ENCODE measurements around the gene ABLIM2. TPM values are rescaled to one million over a fixed set of nuclear protein-coding genes. Genes with fewer than 3 reads are reported as not detected.

The ABLIM2 gene
- total RNA-seq, 1 experiment from 2014 or later = 2.7 TPM

DNA sequence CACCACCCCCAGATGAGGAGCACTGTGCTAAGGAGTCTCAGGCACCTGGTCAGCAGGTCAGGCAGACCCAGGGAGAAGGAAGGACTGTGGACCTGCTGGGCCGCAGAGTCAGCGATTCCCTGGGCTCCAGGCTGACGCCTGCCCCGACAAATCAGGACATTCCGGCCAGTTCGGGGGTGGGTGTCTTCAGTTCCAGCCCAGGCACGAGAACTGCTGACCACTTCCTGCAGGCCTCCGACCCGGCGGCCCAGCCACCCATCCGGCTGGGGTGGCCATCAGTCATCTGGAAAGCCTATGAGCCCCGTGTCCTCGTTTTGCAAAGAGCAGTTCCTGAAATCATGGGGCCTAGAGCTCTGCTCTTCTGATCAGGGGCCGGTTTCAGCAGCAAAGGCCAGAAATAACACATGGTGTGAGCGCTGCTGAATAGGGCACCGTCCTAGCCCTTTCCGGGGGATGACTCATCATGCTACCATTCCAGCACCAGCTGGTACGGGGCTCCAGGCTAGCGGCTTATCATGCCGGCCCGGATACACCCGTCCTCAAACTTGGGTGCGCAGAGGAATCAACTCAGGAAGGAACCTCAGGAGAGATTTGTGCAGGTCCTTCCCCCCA, 32.6 kb upstream of the ABLIM2 start:
- H3K27me3 ChIP-seq (replicated peaks; ENCODE audit: insufficient read depth, low read depth, low read length, poor library complexity) = no peaks in the 10 kb centered on the region
- no peaks in the 10 kb centered on the region for H3K4me1 ChIP-seq (ENCODE audit: insufficient read depth, low read length, poor library complexity, severe bottlenecking)
- no peak overlapping the region for H3K27ac ChIP-seq (ENCODE audit: low read depth, low read length, poor library complexity, severe bottlenecking)
- no peaks in the 10 kb centered on the region for H3K36me3 ChIP-seq (ENCODE audit: insufficient read depth, low read length, poor library complexity, severe bottlenecking)
- no peak for DNase-seq (ENCODE audit: low spot score)
- BruUV-seq (replicated peaks) = no TSS peak
- no peak overlapping the region for H3K4me3 ChIP-seq (ENCODE audit: low read depth, low read length, poor library complexity, severe bottlenecking)
- intact Hi-C loops (cut with micrococcal nuclease; ENCODE audit: unreplicated experiment) = no loop called here
- no peak for TF ChIP-seq EZH2 (IDR thresholded peaks at IDR 0.05; ENCODE audit: borderline replicate concordance, low read depth, low read length, poor library complexity, severe bottlenecking)
- TF ChIP-seq, protein P1, sequence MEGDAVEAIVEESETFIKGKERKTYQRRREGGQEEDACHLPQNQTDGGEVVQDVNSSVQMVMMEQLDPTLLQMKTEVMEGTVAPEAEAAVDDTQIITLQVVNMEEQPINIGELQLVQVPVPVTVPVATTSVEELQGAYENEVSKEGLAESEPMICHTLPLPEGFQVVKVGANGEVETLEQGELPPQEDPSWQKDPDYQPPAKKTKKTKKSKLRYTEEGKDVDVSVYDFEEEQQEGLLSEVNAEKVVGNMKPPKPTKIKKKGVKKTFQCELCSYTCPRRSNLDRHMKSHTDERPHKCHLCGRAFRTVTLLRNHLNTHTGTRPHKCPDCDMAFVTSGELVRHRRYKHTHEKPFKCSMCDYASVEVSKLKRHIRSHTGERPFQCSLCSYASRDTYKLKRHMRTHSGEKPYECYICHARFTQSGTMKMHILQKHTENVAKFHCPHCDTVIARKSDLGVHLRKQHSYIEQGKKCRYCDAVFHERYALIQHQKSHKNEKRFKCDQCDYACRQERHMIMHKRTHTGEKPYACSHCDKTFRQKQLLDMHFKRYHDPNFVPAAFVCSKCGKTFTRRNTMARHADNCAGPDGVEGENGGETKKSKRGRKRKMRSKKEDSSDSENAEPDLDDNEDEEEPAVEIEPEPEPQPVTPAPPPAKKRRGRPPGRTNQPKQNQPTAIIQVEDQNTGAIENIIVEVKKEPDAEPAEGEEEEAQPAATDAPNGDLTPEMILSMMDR (conservative IDR thresholded peaks at IDR 0.05; ENCODE audit: low read depth, low read length) = no peak
- ChIA-PET CTCF (no interaction called here), POLR2A (ENCODE audit: low non-redundant PET) (no interaction called here)
- H3K9me3 ChIP-seq (ENCODE audit: low read depth, low read length, poor library complexity, severe bottlenecking) = no peaks in the 10 kb centered on the region

DNA sequence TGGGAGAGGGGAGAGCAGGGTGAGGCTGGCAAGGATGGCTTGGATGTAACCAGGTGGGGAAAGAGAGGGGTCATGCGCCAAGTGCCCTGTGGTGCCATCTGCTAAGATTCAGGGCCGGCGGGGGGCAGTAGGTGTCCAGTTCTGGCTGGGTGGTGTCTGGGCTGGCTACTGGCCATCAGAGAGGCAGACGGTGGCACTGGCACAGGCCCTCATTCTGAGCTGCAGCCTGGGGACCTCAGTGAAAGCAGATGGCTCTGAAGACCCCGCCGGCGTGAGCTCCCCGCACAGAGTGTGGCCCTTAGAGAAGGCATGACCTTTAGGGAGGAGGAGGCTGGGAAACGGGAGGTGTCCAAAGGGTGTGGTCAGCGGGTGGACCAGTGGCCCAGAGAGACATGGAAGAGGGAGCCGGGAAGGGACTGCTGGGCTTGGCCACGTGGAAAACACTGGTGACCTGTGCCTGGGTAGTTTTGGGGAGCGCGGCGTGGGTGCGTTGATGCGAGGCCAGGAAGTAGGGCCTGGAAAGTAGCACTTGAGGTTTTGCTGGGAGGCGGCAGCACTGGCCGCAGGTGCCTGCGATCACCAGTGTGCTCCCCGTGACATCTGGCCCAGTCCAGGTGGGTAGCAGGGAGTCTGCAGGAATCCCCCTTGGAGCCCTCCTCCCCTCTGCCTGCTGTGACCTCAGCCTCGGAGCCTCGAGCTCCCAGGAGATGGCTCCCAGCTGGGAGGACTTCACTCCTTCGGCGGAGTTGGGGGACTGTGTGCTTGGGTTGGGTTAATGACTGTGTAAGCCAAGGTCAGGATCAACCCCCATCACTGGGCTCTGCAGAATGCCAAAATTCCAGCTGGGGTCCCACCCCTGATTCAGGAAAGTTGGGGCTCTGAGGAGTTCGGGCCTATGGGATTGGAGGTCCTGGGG, 31.2 kb upstream of the ABLIM2 start:
- Histone ChIP-seq H3K27ac (ENCODE audit: low read depth, low read length, poor library complexity, severe bottlenecking) (no peak overlapping the region), H3K27me3 (replicated peaks; ENCODE audit: insufficient read depth, low read depth, low read length, poor library complexity) (no peaks in the 10 kb centered on the region), H3K36me3 (ENCODE audit: insufficient read depth, low read length, poor library complexity, severe bottlenecking) (no peaks in the 10 kb centered on the region), H3K9me3 (ENCODE audit: low read depth, low read length, poor library complexity, severe bottlenecking) (no peaks in the 10 kb centered on the region), H3K4me1 (ENCODE audit: insufficient read depth, low read length, poor library complexity, severe bottlenecking) (no peaks in the 10 kb centered on the region), H3K4me3 (ENCODE audit: low read depth, low read length, poor library complexity, severe bottlenecking) (no peak overlapping the region)
- POLR2A ChIA-PET (ENCODE audit: low non-redundant PET) = no interaction called here
- TF ChIP-seq EZH2 (IDR thresholded peaks at IDR 0.05; ENCODE audit: borderline replicate concordance, low read depth, low read length, poor library complexity, severe bottlenecking) = no peak
- TF ChIP-seq, protein P1 (conservative IDR thresholded peaks at IDR 0.05; ENCODE audit: low read depth, low read length) = no peak
- intact Hi-C loops (cut with micrococcal nuclease; ENCODE audit: unreplicated experiment) = no loop called here
- DNase-seq (ENCODE audit: low spot score) = no peak
- no TSS peak for BruUV-seq (replicated peaks)
- CTCF ChIA-PET = no interaction called here

DNA sequence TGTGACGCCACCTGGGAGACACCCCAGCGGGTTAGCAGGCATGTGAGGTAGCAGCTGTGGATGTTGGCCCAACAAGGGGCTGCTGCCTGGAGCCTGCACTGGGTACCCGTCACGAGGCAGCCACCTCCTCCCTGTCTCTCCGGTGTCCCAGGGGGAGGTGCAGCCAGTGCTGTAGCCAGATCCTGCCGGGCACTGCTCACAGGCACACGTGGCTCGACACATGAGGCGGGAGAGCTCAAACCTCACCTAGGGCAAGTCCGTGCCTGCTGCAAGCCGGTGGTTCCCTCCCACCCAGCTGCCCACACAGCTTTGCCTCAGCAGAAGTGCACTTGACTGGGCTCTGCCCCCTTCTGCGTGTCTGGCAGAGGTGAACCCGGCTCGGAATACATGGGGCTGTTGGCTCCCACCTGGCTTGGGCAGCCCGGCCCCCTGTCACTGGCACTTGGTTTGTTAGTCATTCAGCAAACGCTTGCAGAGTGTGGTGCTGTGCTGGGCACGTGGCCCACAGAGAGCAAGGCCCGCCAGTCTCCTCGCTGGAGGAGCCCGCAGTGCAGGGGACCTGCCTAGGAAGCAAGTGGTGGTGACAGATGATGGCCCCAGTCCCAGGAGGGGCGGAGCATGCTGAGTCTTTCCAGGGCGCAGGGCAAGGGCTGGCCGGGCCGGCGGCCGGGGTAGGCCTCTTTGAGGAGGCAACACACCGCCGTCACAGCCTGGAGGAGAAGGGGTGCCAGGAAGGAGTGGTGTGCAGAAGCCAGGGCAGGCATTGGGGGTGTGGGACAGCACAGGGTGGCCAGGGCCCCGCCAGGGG, 30.3 kb upstream of the ABLIM2 start:
- H3K36me3 ChIP-seq (ENCODE audit: insufficient read depth, low read length, poor library complexity, severe bottlenecking) = no peaks in the 10 kb centered on the region
- BruUV-seq (replicated peaks) = no TSS peak
- intact Hi-C loops (cut with micrococcal nuclease; ENCODE audit: unreplicated experiment) = no loop called here

More for the DNA sequence above, 30.3 kb upstream of the ABLIM2 start:
- no peak for DNase-seq (ENCODE audit: low spot score)
- Histone ChIP-seq H3K4me3 (ENCODE audit: low read depth, low read length, poor library complexity, severe bottlenecking) (no peak overlapping the region), H3K27me3 (replicated peaks; ENCODE audit: insufficient read depth, low read depth, low read length, poor library complexity) (no peaks in the 10 kb centered on the region), H3K27ac (ENCODE audit: low read depth, low read length, poor library complexity, severe bottlenecking) (no peak overlapping the region), H3K9me3 (ENCODE audit: low read depth, low read length, poor library complexity, severe bottlenecking) (no peaks in the 10 kb centered on the region), H3K4me1 (ENCODE audit: insufficient read depth, low read length, poor library complexity, severe bottlenecking) (no peaks in the 10 kb centered on the region)
- TF ChIP-seq, protein P1 (conservative IDR thresholded peaks at IDR 0.05; ENCODE audit: low read depth, low read length) = no peak
- ChIA-PET CTCF (no interaction called here), POLR2A (ENCODE audit: low non-redundant PET) (no interaction called here)
